ENCODE measurements around the gene BCAS3.
A peak's percentile ranks its signal among the peaks of the same experiment; 100 is the strongest.
"Not testable (repeated sequence)": the region's sequence is repeated elsewhere in the genome, so short reads cannot be mapped to it uniquely, and the experiment has no call there.

BCAS3 gene

GRCh38 chr17:61239327-61239726, 561.7 kb downstream of the BCAS3 start:
- Histone ChIP-seq H3K36me3 (replicated peaks; ENCODE audit: low read depth, low read length) (no peaks in the 10 kb centered on the region), H3K9ac (ENCODE audit: low read length) (no peak overlapping the region), H4K20me1 (ENCODE audit: insufficient read depth, low read length) (no peaks in the 10 kb centered on the region), H3K9me3 (ENCODE audit: insufficient read depth, low read length) (no peaks in the 10 kb centered on the region), H3K4me3 (ENCODE audit: low read length) (no peak overlapping the region), H3K79me2 (ENCODE audit: low read length) (no peaks in the 10 kb centered on the region), H3K27ac (ENCODE audit: low read length) (no peak overlapping the region), H2AFZ (ENCODE audit: low read depth, low read length) (no peak overlapping the region), H3K4me1 (ENCODE audit: low read length) (peaks cover 6% of the 10 kb centered on the region), H3K27me3 (ENCODE audit: low read depth, low read length) (peaks cover 11% of the 10 kb centered on the region), H3K4me2 (ENCODE audit: low read length) (no peak overlapping the region)
- TF ChIP-seq EZH2phosphoT487 (IDR thresholded peaks at IDR 0.05; ENCODE audit: low read depth) (no peak), CTCF (IDR thresholded peaks at IDR 0.05; ENCODE audit: low read depth, low read length) (no peak)

GRCh38 chr17:61239953-61240352, 562.3 kb downstream of the BCAS3 start:
- Histone ChIP-seq H3K79me2 (ENCODE audit: low read length) (no peaks in the 10 kb centered on the region), H2AFZ (ENCODE audit: low read depth, low read length) (no peak overlapping the region), H3K9me3 (ENCODE audit: insufficient read depth, low read length) (no peaks in the 10 kb centered on the region), H3K9ac (ENCODE audit: low read length) (no peak overlapping the region), H3K27ac (ENCODE audit: low read length) (no peak overlapping the region), H3K27me3 (ENCODE audit: low read depth, low read length) (peaks cover 11% of the 10 kb centered on the region), H3K36me3 (replicated peaks; ENCODE audit: low read depth, low read length) (no peaks in the 10 kb centered on the region), H4K20me1 (ENCODE audit: insufficient read depth, low read length) (no peaks in the 10 kb centered on the region), H3K4me3 (ENCODE audit: low read length) (no peak overlapping the region), H3K4me2 (ENCODE audit: low read length) (no peak overlapping the region), H3K4me1 (ENCODE audit: low read length) (peaks cover 9% of the 10 kb centered on the region)
- no peak for TF ChIP-seq CTCF (IDR thresholded peaks at IDR 0.05; ENCODE audit: low read depth, low read length)
- no peak for TF ChIP-seq EZH2phosphoT487 (IDR thresholded peaks at IDR 0.05; ENCODE audit: low read depth)

- H3K27ac ChIP-seq (ENCODE audit: low read length), result no peak overlapping the region
- H4K20me1 ChIP-seq (ENCODE audit: insufficient read depth, low read length), result no peaks in the 10 kb centered on the region
- H3K79me2 ChIP-seq (ENCODE audit: low read length), result no peaks in the 10 kb centered on the region
- no peak overlapping the region for H3K4me3 ChIP-seq (ENCODE audit: low read length)
- H2AFZ ChIP-seq (ENCODE audit: low read depth, low read length), result no peak overlapping the region
- H3K4me2 ChIP-seq (ENCODE audit: low read length), result no peak overlapping the region
- TF ChIP-seq CTCF (IDR thresholded peaks at IDR 0.05; ENCODE audit: low read depth, low read length) (no peak), EZH2phosphoT487 (IDR thresholded peaks at IDR 0.05; ENCODE audit: low read depth) (no peak)
- peaks cover 11% of the 10 kb centered on the region for H3K4me1 ChIP-seq (ENCODE audit: low read length)
- no peak overlapping the region for H3K9ac ChIP-seq (ENCODE audit: low read length)
- H3K9me3 ChIP-seq (ENCODE audit: insufficient read depth, low read length), result no peaks in the 10 kb centered on the region
- H3K36me3 ChIP-seq (replicated peaks; ENCODE audit: low read depth, low read length), result no peaks in the 10 kb centered on the region
- H3K27me3 ChIP-seq (ENCODE audit: low read depth, low read length), result peaks cover 6% of the 10 kb centered on the region
Measured at GRCh38 chr17:61240851-61241468, 563.3 kb downstream of the BCAS3 start.

- not testable (repeated sequence) for H3K27me3 ChIP-seq (ENCODE audit: low read depth, low read length); H3K27ac ChIP-seq (ENCODE audit: low read length); H3K9me3 ChIP-seq (ENCODE audit: insufficient read depth, low read length); H3K79me2 ChIP-seq (ENCODE audit: low read length); H4K20me1 ChIP-seq (ENCODE audit: insufficient read depth, low read length); H3K4me3 ChIP-seq (ENCODE audit: low read length); H3K4me1 ChIP-seq (ENCODE audit: low read length); H3K9ac ChIP-seq (ENCODE audit: low read length); H3K36me3 ChIP-seq (replicated peaks; ENCODE audit: low read depth, low read length); H2AFZ ChIP-seq (ENCODE audit: low read depth, low read length)
- H3K4me2 ChIP-seq (ENCODE audit: low read length), result peak overlapping the region; percentile 34
Measured at GRCh38 chr17:61244988-61245387, 567.3 kb downstream of the BCAS3 start.

All from OCI-LY3 (cell line).